Left ventricle myocardium superior (tissue), 1 donor: ENCODE results near the gene PDZK1IP1. TPM values are rescaled to one million over a fixed set of nuclear protein-coding genes. Genes with fewer than 3 reads are reported as not detected.
"Not testable (repeated sequence)": the region's sequence is repeated elsewhere in the genome, so short reads cannot be mapped to it uniquely, and the experiment has no call there.

Source experiments
- ATAC-seq: fragments of 200-7000 bp; cut with Tn5 transposase; one replicate; pipeline ENCODE4 v1.9.1; 2020; ENCODE audit warnings: mild to moderate bottlenecking, moderate library complexity
- DNase-seq: peaks from one replicate; pipeline ENCODE4 v3.0.0-alpha.2; 2020
- intact Hi-C: fragments of 100-400 bp; cut with micrococcal nuclease; formaldehyde crosslinking; loops from one replicate; pipeline ENCODE4 v1.11.0; 2022
- total RNA-seq: library from RNA; stranded (reverse); fragmentation: NEBNext Ultra II Directional; extraction: Animal tissue kit (Norgen Biotek cat#: 25700); gene quantifications from one replicate; pipeline ENCODE4 v1.2.1, GENCODE V29; 2021
- donor health status: DM: no; HTN: yes; CAD: no; lungs with severe emphysema.

PDZK1IP1 gene
- total RNA-seq, 1 donor from 2014 or later, result not detected

DNA sequence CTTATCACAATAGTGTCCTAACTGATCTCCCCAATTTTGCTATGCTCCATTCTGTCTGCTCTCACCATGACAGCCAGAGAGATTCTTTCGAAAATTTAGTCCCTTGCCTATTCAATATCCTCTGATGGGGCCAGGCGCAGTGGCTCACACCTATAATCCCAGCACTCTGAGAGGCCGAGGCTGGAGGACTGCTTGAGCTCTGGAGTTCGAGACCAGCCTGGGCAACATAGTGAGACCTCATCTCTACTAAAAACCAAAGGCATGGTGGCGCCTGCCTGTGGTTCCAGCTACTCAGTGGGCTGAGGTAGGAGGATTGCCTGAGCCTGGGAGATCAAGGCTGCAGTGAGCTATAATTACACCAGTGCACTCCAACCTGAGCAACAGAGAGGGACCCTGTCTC, 16.1 kb upstream of the PDZK1IP1 start:
- no peak for ATAC-seq
- intact Hi-C loops, result no loop called here
- DNase-seq, result no peak

GRCh38 chr1:47203504-47203903, 13.7 kb upstream of the PDZK1IP1 start:
- ATAC-seq, intact Hi-C loops, DNase-seq: not testable (repeated sequence)

DNA sequence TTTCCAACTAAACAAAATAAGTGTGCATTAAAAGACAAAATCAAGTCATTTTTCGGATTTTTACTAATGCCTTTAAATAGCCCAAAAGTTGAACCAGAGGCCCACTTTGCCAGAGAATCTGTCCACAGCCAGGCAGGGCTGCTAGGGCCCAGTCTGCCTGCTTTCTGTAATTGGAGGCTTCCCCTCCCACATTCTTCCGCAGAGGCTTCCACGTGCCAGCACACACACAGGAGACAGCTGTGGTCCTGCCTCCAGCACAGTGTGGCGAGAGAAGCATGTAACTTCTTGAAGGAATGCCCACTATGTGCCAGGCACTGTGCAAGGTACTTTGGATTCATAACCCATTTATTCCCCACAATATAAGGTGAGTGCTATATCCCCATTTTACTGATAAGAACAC, 11.3 kb upstream of the PDZK1IP1 start:
- ATAC-seq, result no peak
- no peak for DNase-seq
- intact Hi-C loops, result no loop called here

DNA sequence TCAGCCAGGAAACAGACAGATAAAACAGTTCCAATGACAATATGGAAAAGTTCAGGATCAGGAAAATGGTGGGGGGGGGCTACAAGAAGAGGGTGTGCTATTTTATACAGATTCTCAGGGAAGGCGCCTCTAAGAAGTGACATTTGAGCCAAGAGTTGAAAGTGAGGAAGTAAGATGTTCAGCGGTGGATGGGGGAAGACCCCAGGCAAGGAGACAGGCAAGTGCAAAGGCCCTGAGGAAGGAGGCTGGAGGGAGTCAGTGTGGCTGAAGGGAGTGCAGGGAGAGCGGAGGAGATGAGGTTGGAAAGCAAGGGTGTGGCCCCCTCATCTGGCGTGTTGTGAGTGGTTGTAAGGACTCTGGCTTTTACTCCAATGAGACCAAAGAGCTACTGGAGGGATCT, 8.4 kb upstream of the PDZK1IP1 start:
- intact Hi-C loops, result loop anchor here (10.0 kb wide), 1 partner anchor 67 kb away; no protein-coding TSS in a partner anchor
- DNase-seq (no peak), ATAC-seq (no peak)

DNA sequence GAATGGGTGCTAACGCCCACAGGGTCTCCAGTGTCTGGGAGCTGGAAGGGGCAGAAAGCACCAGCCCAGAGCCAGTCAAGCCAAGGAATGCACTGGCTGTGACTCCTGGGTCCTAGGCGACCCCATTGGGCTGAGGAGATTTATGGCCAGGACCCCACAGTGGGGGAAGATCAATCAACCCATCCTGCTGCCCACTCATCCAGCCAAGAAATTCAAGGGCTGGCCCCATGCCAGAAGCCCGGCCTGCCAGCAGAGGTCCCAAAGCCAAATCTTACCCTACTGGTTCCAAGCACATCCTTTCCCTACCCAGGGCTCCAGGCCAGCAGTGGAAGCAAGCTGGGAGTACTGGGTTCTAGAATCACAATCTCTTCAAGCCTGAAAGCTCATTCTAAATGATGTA, 6.8 kb upstream of the PDZK1IP1 start:
- intact Hi-C loops, result loop anchor here (10.0 kb wide), 1 partner anchor 68 kb away; no protein-coding TSS in a partner anchor
- DNase-seq (no peak), ATAC-seq (peak; percentile 27)

DNA sequence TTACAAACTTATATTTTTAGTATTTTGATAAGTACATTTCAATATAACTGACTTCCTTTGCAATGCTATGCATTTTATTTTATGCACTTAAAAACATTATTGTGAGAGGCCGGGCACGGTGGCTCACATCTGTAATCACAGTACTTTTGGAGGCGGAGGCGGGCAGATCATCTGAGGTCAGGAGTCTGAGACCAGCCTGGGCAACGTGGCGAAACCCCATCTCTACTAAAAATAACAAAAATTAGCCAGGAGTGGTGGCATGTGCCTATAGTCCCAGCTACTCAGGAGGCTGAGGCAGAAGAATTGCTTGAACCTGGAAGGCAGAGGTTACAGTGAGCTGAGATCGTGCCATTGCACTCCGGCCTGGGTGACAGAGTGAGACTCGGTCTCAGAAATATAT, 6.1 kb upstream of the PDZK1IP1 start:
- not testable (repeated sequence) for DNase-seq
- intact Hi-C loops, result loop anchor here (10.0 kb wide), 1 partner anchor 69 kb away; no protein-coding TSS in a partner anchor
- ATAC-seq, result peak; percentile 24

DNA sequence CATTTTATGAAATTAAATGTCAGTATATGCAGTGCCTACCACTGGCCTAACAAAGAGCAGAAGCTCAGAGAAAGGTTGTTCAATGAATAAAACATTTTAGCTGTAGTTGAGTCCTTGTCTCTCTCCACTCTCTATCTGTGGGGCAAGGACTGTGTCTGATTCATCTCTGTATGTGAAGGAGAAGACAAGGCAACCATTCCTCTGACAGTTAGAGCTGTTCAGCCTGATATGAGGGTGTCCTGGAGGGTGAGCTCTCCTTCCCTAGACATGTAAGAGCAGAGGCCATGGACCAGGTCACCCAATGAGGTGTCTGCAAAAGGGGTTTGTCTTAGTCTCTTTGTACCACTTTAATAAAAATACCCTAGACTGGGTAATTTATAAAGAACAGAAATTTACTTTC, 4.5 kb upstream of the PDZK1IP1 start:
- DNase-seq, result no peak
- intact Hi-C loops, result loop anchor here (10.0 kb wide), 1 partner anchor 70 kb away; no protein-coding TSS in a partner anchor
- ATAC-seq, result no peak

DNA sequence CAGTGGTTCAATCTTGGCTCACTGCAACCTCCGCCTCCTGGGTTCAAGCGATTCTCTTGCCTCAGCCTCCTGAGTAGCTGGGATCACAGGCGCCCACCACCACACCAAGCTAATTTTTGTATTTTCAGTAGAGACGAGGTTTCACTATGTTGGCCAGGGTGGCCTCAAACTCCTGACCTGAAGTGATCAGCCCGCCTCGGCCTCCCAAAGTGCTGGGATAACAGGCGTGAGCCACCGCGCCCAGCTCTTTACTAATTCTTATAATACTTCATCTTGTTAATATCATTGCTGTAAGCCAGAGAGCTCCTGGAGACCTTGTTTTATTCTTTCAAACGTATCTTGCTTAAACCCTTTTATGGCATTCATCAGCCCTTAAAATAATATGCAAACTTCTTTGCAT, 3.7 kb upstream of the PDZK1IP1 start:
- intact Hi-C loops, result loop anchor here (10.0 kb wide), 1 partner anchor 71 kb away; no protein-coding TSS in a partner anchor
- not testable (repeated sequence) for DNase-seq, ATAC-seq

DNA sequence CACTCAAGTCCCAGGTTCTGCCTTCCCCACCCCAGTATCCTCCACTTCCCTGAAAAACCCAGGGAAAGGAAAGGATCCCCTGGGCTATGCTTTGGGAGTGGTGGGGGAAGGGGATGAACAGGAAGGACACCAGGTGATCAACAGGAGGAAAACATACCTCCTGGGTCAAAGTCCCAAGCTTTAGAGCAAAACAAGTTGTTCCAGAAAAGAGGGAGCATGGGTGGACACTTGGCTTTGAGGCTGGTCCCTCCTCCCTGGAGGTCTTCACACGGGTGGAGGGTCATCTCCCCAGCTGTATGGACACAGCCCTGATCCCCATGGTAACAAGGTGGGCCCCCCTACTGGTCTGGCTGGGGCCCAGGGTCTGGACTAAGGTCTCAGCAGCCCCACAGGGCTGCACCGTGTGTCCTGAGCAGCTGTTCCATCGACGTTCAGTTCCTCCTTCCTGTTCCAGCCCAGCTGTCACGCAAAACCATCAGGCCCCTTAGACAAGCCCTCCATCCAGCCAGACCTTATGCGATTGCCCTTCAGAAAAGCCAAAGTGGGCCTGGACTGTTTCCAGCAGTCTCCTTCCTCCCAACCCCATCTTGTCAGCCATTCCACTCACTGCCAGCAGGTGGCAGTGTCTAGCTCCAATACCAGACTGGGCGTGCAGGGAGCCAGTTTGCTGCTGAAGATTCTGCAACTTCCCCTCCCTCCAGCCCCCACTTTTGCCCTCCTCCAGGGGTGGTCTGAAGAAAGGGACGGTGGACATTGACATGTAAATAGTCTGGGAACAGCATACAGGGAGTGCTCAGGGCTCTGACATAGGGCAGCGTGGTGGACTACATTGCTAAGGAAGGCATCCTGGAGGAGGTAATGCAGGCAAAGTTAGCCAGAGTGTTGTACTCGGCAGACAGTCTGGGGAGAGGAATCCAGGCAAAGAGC, 2.9 kb upstream of the PDZK1IP1 start:
- intact Hi-C loops, result loop anchor here (10.0 kb wide), 1 partner anchor 72 kb away; no protein-coding TSS in a partner anchor
- ATAC-seq (peak; percentile 47), DNase-seq (peak; percentile 85)

- intact Hi-C loops, result loop anchor here (10.0 kb wide), 1 partner anchor 73 kb away; no protein-coding TSS in a partner anchor
- DNase-seq (no peak), ATAC-seq (no peak)
Observed at GRCh38 chr1:47191940-47192457, 2.2 kb upstream of the PDZK1IP1 start.

DNA sequence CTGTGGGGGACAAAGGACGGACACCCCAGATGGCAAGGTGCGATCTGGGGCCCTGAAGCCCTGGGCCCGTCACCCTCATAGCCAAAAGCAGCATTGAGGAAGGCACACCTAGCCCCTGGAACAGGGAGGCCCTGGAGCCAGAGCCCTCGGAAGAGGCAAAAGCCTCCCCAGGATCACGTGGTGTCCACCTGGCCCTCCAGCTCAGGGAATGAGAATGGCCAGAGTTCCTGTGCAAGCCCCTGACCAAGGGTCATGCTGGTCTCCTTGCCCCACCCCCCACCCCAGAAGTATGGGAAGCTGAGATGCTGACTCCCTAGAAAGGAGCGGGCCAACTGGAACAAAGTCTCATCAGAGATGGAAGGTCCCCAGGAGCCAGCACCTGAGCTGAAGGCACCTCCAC, 1.0 kb upstream of the PDZK1IP1 start:
- DNase-seq (no peak), ATAC-seq (no peak)
- intact Hi-C loops, result loop anchor here (10.0 kb wide), 1 partner anchor 74 kb away; no protein-coding TSS in a partner anchor

DNA sequence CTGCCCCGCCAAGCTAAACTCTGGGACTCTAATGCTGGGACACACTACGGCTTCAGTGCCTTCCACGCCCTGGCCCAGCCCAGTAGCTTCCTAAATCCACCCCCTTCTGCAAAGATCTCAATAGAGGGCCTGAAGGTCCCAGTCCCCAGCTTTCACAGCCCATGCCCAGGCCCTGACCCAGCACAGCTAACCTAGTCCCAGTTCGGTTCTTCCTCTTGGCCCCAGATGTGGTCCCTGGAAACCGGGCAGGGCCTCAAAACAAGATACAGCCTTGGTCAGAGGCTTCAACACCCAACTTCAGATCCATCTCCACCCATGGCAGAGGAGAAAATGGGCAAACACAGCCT, 646 bp upstream of the PDZK1IP1 start:
- intact Hi-C loops, result loop anchor here (10.0 kb wide), 1 partner anchor 74 kb away; no protein-coding TSS in a partner anchor
- DNase-seq (no peak), ATAC-seq (no peak)

GRCh38 chr1:47188791-47189785, 748 bp downstream of the PDZK1IP1 start:
- DNase-seq (no peak), ATAC-seq (no peak)
- intact Hi-C loops, result loop anchor here (10.0 kb wide), 1 partner anchor 536 kb away; no protein-coding TSS in a partner anchor

GRCh38 chr1:47187926-47188250, 1.9 kb downstream of the PDZK1IP1 start:
- intact Hi-C loops, result loop anchor here (10.0 kb wide), 1 partner anchor 537 kb away; no protein-coding TSS in a partner anchor
- DNase-seq (no peak), ATAC-seq (no peak)

- intact Hi-C loops, result loop anchor here (10.0 kb wide), 1 partner anchor 537 kb away; no protein-coding TSS in a partner anchor
- DNase-seq (no peak), ATAC-seq (no peak)
Observed at GRCh38 chr1:47187231-47187925, 2.5 kb downstream of the PDZK1IP1 start.

GRCh38 chr1:47186267-47187185, 3.3 kb downstream of the PDZK1IP1 start:
- no peak for DNase-seq
- intact Hi-C loops, result loop anchor here (10.0 kb wide), 1 partner anchor 538 kb away; no protein-coding TSS in a partner anchor
- ATAC-seq, result no peak
